Aorta (tissue), 5 donors: ENCODE measurements around the gene DHRSX. TPM values are rescaled to one million over a fixed set of nuclear protein-coding genes. Genes with fewer than 3 reads are reported as not detected.
"Not testable (repeated sequence)": the region's sequence is repeated elsewhere in the genome, so short reads cannot be mapped to it uniquely, and the experiment has no call there.

Source experiments
- ATAC-seq: fragments of 200-7000 bp; cut with Tn5 transposase; one replicate; pipeline ENCODE4 v1.9.1; 2022; ENCODE audit warnings: moderate library complexity; ENCODE audit not compliant: low FRiP score
- DNase-seq, 2 donors: peaks; one replicate each; pipeline ENCODE4 v3.0.0-alpha.2; 2020
- H3K27ac ChIP-seq, 2 donors: one replicate each; pipeline ENCODE4 v1.5.1; 2013; ENCODE audit warnings: low read length in 2 of 2, mild to moderate bottlenecking in 2 of 2, moderate library complexity in 2 of 2, control low read depth in 1 of 2, inconsistent platforms in 1 of 2, low read depth in 1 of 2
- H3K27me3 ChIP-seq, 2 donors: one replicate each; pipeline ENCODE4 v1.6.1; 2013; ENCODE audit warnings: control low read depth in 1 of 2, low read length in 1 of 2, mild to moderate bottlenecking in 1 of 2, moderate library complexity in 1 of 2; ENCODE audit not compliant: insufficient read depth in 2 of 2, control insufficient read depth in 1 of 2
- H3K36me3 ChIP-seq, 2 donors: one replicate each; pipeline ENCODE4 v1.6.1; 2013; ENCODE audit warnings: control low read depth in 1 of 2, low read length in 1 of 2, mild to moderate bottlenecking in 1 of 2; ENCODE audit not compliant: insufficient read depth in 2 of 2, control insufficient read depth in 1 of 2
- H3K4me1 ChIP-seq, 2 donors: one replicate each; pipeline ENCODE4 v1.6.1; 2013; ENCODE audit warnings: low read length in 2 of 2, control low read depth in 1 of 2, mild to moderate bottlenecking in 1 of 2, moderate library complexity in 1 of 2; ENCODE audit not compliant: insufficient read depth in 2 of 2, control insufficient read depth in 1 of 2
- H3K4me3 ChIP-seq, 2 donors: one replicate each; pipeline ENCODE4 v1.5.1; 2013; ENCODE audit warnings: low read length in 2 of 2, control low read depth in 1 of 2, mild to moderate bottlenecking in 1 of 2
- H3K9me3 ChIP-seq: one replicate; pipeline ENCODE4 v1.6.1; 2013; ENCODE audit warnings: mild to moderate bottlenecking, low read length; ENCODE audit not compliant: control insufficient read depth
- WGBS, 2 donors: extraction: QIAGEN DNeasy Blood & Tissue Kit; methylation state at CpG; one replicate each; pipeline ENCODE4 v1.1.7; 2013; 5-methylcytosine and 5-hydroxymethylcytosine counted together
- intact Hi-C, 2 donors: fragments of 100-400 bp; cut with DNase I; formaldehyde crosslinking; loops; one replicate each; pipeline versions ENCODE4 v1.14.2 to v1.15.0; 2022
- polyA plus RNA-seq, 2 donors: library from polyadenylated mRNA; stranded (reverse); fragments of 200-250 nt; gene quantifications; one replicate each; pipeline ENCODE4 v1.2.3, GENCODE V29; 2013
- total RNA-seq, 2 donors: library from RNA; stranded (reverse); fragmentation: NEBNext Ultra II Directional; extraction: Animal tissue kit (Norgen Biotek cat#: 25700); gene quantifications; one replicate each; pipeline ENCODE4 v1.2.1, GENCODE V29; 2021
- donor health status: healthy with polysubstance abuse.
- donor health status: Bipolar disorder and iron deficiency.
- donor health status: DM: no; HTN: no; CAD: no.
- donor health status: DM: no; HTN: no; CAD: no.
- donor health status: DM: yes; HTN: yes; CAD: no.

The DHRSX gene
- total and polyA plus RNA-seq, 4 donors, result 6.0 to 21.8 (median 11.7) TPM

DNA sequence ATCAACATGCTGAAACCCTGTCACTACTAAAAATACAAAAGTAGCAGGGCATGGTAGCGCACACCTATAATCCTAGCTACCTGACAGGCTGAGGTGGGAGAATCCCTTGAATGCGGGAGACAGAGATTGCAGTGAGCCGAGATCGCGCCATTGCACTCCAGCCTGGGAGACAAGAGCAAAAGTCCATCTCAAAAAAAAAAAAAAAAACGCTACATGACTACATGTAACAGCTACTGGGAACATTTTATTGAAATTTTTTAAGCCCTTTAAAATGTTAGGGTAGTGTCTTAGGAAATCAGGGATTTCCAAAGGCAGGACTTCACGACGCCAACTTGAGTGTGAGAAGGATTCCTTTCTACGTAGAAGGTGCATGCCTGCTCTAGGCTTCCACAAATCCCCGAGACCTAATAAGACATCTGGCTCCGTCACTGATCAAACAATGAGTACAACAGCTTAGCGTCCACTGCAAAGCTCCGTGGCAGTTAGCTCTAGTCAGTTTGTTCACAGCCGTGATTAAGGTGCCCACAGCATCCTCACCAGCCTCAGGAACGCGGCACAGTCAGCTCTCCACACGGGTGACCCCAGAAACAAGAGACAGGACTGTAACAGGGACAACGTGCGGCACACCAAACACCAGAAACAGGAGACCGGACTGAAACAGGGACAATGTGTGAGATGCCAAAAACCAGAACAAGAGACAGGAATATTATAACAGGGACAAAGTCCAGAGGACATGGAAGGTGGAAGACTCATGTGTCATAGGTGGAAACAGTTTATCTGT, 33.7 kb downstream of the DHRSX start:
- no peak for ATAC-seq
- Histone ChIP-seq H3K27ac (no peak overlapping the region), H3K9me3 (no peaks in the 10 kb centered on the region), H3K4me1 (no peaks in the 10 kb centered on the region), H3K27me3 (no peaks in the 10 kb centered on the region), H3K4me3 (no peak overlapping the region), H3K36me3 (no peaks in the 10 kb centered on the region)
- intact Hi-C loops, result no loop called here
- 86 to 88% methylated on average over 20 of the region's 20 CpGs for WGBS, 2 donors
- no peak for DNase-seq

GRCh38 chrX:2464677-2465166, 36.1 kb downstream of the DHRSX start:
- Histone ChIP-seq H3K27me3 (no peaks in the 10 kb centered on the region), H3K27ac (no peak overlapping the region), H3K4me3 (no peak overlapping the region), H3K4me1 (peaks cover 0 to 2% of the 10 kb centered on the region in 2 donors), H3K9me3 (no peaks in the 10 kb centered on the region), H3K36me3 (no peaks in the 10 kb centered on the region)
- DNase-seq (no peak), ATAC-seq (no peak)
- intact Hi-C loops, result no loop called here
- 88 to 92% methylated on average over 15 of the region's 15 CpGs for WGBS, 2 donors

- H3K27ac ChIP-seq, result no peak overlapping the region
- DNase-seq (no peak), ATAC-seq (no peak)
- no peak overlapping the region for H3K4me3 ChIP-seq
- WGBS, 2 donors, result 89 to 93% methylated on average over 31 of the region's 31 CpGs
- no peaks in the 10 kb centered on the region for H3K27me3 ChIP-seq
- intact Hi-C loops, result no loop called here
- peaks cover 0 to 2% of the 10 kb centered on the region in 2 donors for H3K4me1 ChIP-seq
- no peaks in the 10 kb centered on the region for H3K36me3 ChIP-seq
- no peaks in the 10 kb centered on the region for H3K9me3 ChIP-seq
Observed at GRCh38 chrX:2463973-2464676, 36.7 kb downstream of the DHRSX start.

- H3K27ac ChIP-seq, ATAC-seq, H3K27me3 ChIP-seq, H3K4me1 ChIP-seq, H3K9me3 ChIP-seq, H3K36me3 ChIP-seq, H3K4me3 ChIP-seq, intact Hi-C loops, DNase-seq: not testable (repeated sequence)
- 81 to 85% methylated on average over 10 of the region's 10 CpGs for WGBS, 2 donors
Observed at GRCh38 chrX:2463481-2463880, 37.3 kb downstream of the DHRSX start.

DNA sequence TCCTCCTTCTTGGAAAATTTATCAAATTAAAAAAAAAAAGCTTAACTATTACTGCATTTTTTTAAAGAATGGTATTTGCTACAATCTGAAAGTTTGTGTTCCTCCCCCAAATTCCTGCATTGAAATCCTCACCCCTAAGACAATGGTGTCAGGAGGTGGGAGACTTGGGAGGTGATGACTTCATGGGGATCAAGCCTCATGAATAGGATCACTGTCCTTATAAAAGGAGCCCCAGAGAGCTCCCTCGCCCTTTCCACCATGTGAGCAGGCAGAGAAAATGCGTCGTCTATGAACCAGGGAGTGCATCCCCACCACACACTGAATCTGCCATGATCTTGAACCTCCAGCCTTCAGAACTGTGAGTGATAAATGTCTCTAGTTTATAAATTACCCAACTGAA, 38.0 kb downstream of the DHRSX start:
- H3K36me3 ChIP-seq, result no peaks in the 10 kb centered on the region
- no peak overlapping the region for H3K27ac ChIP-seq
- DNase-seq, result no peak
- WGBS, 2 donors, result 97% methylated on average over 3 of the region's 3 CpGs
- intact Hi-C loops, result no loop called here
- no peak for ATAC-seq
- no peak overlapping the region for H3K4me3 ChIP-seq
- H3K4me1 ChIP-seq, result peaks cover 0 to 2% of the 10 kb centered on the region in 2 donors
- H3K27me3 ChIP-seq, result no peaks in the 10 kb centered on the region
- H3K9me3 ChIP-seq, result no peaks in the 10 kb centered on the region

DNA sequence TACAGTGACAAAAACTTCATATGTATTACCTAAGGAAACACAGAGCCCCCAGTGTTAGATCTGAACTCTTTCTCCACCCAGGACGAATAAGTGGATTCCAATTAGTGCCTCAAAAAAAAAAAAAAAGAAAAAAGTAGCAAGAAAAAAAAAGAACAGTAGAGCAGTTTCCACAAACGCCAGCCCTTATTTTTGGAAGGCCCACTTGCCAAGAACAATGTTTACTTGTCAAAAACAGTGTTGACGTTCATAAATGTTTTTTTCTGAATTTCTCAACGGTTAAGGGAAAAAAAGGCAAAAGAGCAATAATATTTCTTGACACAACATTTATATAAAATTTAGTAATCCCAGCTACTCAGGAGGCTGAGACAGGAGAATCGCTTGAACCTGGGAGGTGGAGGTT, 38.7 kb downstream of the DHRSX start:
- WGBS, 2 donors, result 2 to 8% methylated on average over 5 of the region's 5 CpGs
- Histone ChIP-seq H3K36me3 (no peaks in the 10 kb centered on the region), H3K9me3 (no peaks in the 10 kb centered on the region), H3K27me3 (no peaks in the 10 kb centered on the region), H3K4me1 (peaks cover 0 to 2% of the 10 kb centered on the region in 2 donors), H3K27ac (no peak overlapping the region), H3K4me3 (no peak overlapping the region)
- ATAC-seq (no peak), DNase-seq (no peak)
- intact Hi-C loops, result no loop called here

DNA sequence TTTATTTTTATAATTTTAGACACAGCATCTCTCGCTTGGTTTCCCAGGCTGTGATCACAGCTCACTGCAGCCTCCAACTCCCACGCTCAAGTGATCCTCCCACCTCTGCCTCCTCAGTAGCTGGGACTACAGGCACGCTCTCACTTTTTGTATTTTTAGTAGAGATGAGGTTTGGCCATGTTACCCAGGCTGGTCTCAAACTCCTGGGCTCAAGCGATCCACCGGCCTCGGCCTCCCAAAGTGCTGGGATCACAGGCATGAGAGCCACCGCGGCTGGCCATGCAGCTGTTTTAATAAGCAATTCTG, 39.1 kb downstream of the DHRSX start:
- intact Hi-C loops, result no loop called here
- no peak for DNase-seq

GRCh38 chrX:2460821-2461710, 39.7 kb downstream of the DHRSX start:
- H3K27me3 ChIP-seq, H3K36me3 ChIP-seq, H3K27ac ChIP-seq, ATAC-seq, H3K4me3 ChIP-seq, H3K9me3 ChIP-seq, intact Hi-C loops, H3K4me1 ChIP-seq, DNase-seq: not testable (repeated sequence)
- 84 to 87% methylated on average over 17 of the region's 17 CpGs for WGBS, 2 donors

More for the DNA sequence above, 39.1 kb downstream of the DHRSX start:
- Histone ChIP-seq H3K27ac (no peak overlapping the region), H3K27me3 (no peaks in the 10 kb centered on the region), H3K9me3 (no peaks in the 10 kb centered on the region), H3K4me1 (peaks cover 0 to 2% of the 10 kb centered on the region in 2 donors), H3K4me3 (no peak overlapping the region), H3K36me3 (no peaks in the 10 kb centered on the region)
- ATAC-seq, result no peak
- 33% methylated on average over 8 of the region's 8 CpGs for WGBS, 2 donors
